GM19240 (cell line): ENCODE measurements around the gene ANKS1B.

Source experiments
- DNase-seq: peaks from one replicate; pipeline ENCODE4 v3.0.0; 2011; ENCODE audit warnings: low spot score; ENCODE audit not compliant: insufficient read length

Gene ANKS1B

GRCh38 chr12:98830657-98831056 is 1154.1 kb downstream of the ANKS1B start:
- no peak for DNase-seq

- DNase-seq, result no peak
Measured at GRCh38 chr12:98828802-98829600, 1155.7 kb downstream of the ANKS1B start.

- DNase-seq, result no peak
Measured at GRCh38 chr12:98823012-98823411, 1161.7 kb downstream of the ANKS1B start.

- DNase-seq, result no peak
Measured at GRCh38 chr12:98821866-98822265, 1162.9 kb downstream of the ANKS1B start.

GRCh38 chr12:98821232-98821631 is 1163.5 kb downstream of the ANKS1B start:
- no peak for DNase-seq

GRCh38 chr12:98819821-98820404 is 1164.8 kb downstream of the ANKS1B start:
- no peak for DNase-seq

- no peak for DNase-seq
Measured at GRCh38 chr12:98819071-98819470, 1165.7 kb downstream of the ANKS1B start.

GRCh38 chr12:98818239-98818638 is 1166.5 kb downstream of the ANKS1B start:
- DNase-seq, result no peak

- no peak for DNase-seq
Measured at GRCh38 chr12:98817742-98818141, 1167.0 kb downstream of the ANKS1B start.

- no peak for DNase-seq
Measured at GRCh38 chr12:98816720-98817119, 1168.0 kb downstream of the ANKS1B start.

- no peak for DNase-seq
Measured at GRCh38 chr12:98814254-98814653, 1170.5 kb downstream of the ANKS1B start.

- no peak for DNase-seq
Measured at GRCh38 chr12:98812225-98812624, 1172.5 kb downstream of the ANKS1B start.

GRCh38 chr12:98808243-98808875 is 1176.4 kb downstream of the ANKS1B start:
- DNase-seq, result no peak

- no peak for DNase-seq
Measured at GRCh38 chr12:98807187-98807586, 1177.5 kb downstream of the ANKS1B start.

- DNase-seq, result no peak
Measured at GRCh38 chr12:98803468-98804209, 1181.1 kb downstream of the ANKS1B start.

GRCh38 chr12:98799822-98800221 is 1184.9 kb downstream of the ANKS1B start:
- no peak for DNase-seq

GRCh38 chr12:98799146-98799810 is 1185.5 kb downstream of the ANKS1B start:
- DNase-seq, result no peak

GRCh38 chr12:98797200-98797599 is 1187.5 kb downstream of the ANKS1B start:
- no peak for DNase-seq

GRCh38 chr12:98796745-98797144 is 1188.0 kb downstream of the ANKS1B start:
- DNase-seq, result no peak

- no peak for DNase-seq
Measured at GRCh38 chr12:98793121-98793520, 1191.6 kb downstream of the ANKS1B start.

GRCh38 chr12:98791406-98791805 is 1193.3 kb downstream of the ANKS1B start:
- DNase-seq, result no peak
